Measurements from ENCODE around the gene SLC23A1.

SLC23A1 gene

GRCh38 chr5:139406963-139407362 lies 23.9 kb upstream of the SLC23A1 start:
- no peak for DNase-seq

- DNase-seq: no peak
Measured at GRCh38 chr5:139404484-139404840, 21.4 kb upstream of the SLC23A1 start.

- DNase-seq: peak; percentile 97
Measured at GRCh38 chr5:139403787-139404483, 20.8 kb upstream of the SLC23A1 start, which contains the start of gene SPATA24. Gene SPATA24 (minus strand): TSS chr5:139404089. CDS start chr5:139404060, 29 bp downstream.

GRCh38 chr5:139403418-139403786 lies 20.3 kb upstream of the SLC23A1 start:
- no peak for DNase-seq

GRCh38 chr5:139402561-139403158 lies 19.6 kb upstream of the SLC23A1 start:
- DNase-seq: no peak

- DNase-seq: no peak
Measured at GRCh38 chr5:139401546-139401945, 18.4 kb upstream of the SLC23A1 start.

- DNase-seq: no peak
Measured at GRCh38 chr5:139399501-139400121, 16.5 kb upstream of the SLC23A1 start.

- no peak for DNase-seq
Measured at GRCh38 chr5:139397921-139398320, 14.8 kb upstream of the SLC23A1 start.

- DNase-seq: no peak
Measured at GRCh38 chr5:139396691-139397090, 13.6 kb upstream of the SLC23A1 start.

- DNase-seq: no peak
Measured at GRCh38 chr5:139395844-139396640, 12.9 kb upstream of the SLC23A1 start.

- no peak for DNase-seq
Measured at GRCh38 chr5:139394654-139395566, 11.8 kb upstream of the SLC23A1 start, which contains the start of gene PROB1. Gene PROB1 (minus strand): TSS chr5:139395104. CDS start chr5:139395081, 23 bp downstream.

- DNase-seq: no peak
Measured at GRCh38 chr5:139394123-139394653, 11.1 kb upstream of the SLC23A1 start.

- DNase-seq: peak; percentile 73
Measured at GRCh38 chr5:139393497-139394122, 10.5 kb upstream of the SLC23A1 start.

- peak; percentile 93 for DNase-seq
Measured at GRCh38 chr5:139392678-139393496, 9.8 kb upstream of the SLC23A1 start.

- no peak for DNase-seq
Measured at GRCh38 chr5:139392324-139392677, 9.2 kb upstream of the SLC23A1 start.

GRCh38 chr5:139391570-139392323 lies 8.7 kb upstream of the SLC23A1 start:
- peak; percentile 69 for DNase-seq

GRCh38 chr5:139390639-139391569 lies 7.8 kb upstream of the SLC23A1 start:
- DNase-seq: no peak
